GM08714 (cell line): ENCODE results near the gene ZIM2.
"Not testable (repeated sequence)": the region's sequence is repeated elsewhere in the genome, so short reads cannot be mapped to it uniquely, and the experiment has no call there.

Source experiments
- H3K4me3 ChIP-seq: fragments of 200-500 bp; sonication (Bioruptor generic); 2 replicates; pipeline ENCODE4 v1.5.1; 2014; ENCODE audit warnings: mild to moderate bottlenecking, low read length, inconsistent platforms
- ZNF274 ChIP-seq: IDR thresholded peaks from 2 replicates; pipeline ENCODE4 v1.6.1; 2012; ENCODE audit warnings: mild to moderate bottlenecking, low read depth, low read length

Gene ZIM2

GRCh38 chr19:56840451-56841192 lies at the start of gene ZIM2, which contains the start of gene PEG3:
Gene ZIM2 (minus strand): TSS chr19:56840726. CDS start chr19:56824277, 16,449 bp downstream.
Gene PEG3 (minus strand): TSS chr19:56840726. CDS start chr19:56824655, 16,071 bp downstream.
- TF ChIP-seq ZNF274, result no peak
- H3K4me3 ChIP-seq, result peak within 1 kb of the TSS; percentile 24; the same call in 1 of the 2 replicates

- no peak overlapping the region for H3K4me3 ChIP-seq
- TF ChIP-seq ZNF274, result no peak
Observed at GRCh38 chr19:56885173-56885985, 44.9 kb upstream of the ZIM2 start.

DNA sequence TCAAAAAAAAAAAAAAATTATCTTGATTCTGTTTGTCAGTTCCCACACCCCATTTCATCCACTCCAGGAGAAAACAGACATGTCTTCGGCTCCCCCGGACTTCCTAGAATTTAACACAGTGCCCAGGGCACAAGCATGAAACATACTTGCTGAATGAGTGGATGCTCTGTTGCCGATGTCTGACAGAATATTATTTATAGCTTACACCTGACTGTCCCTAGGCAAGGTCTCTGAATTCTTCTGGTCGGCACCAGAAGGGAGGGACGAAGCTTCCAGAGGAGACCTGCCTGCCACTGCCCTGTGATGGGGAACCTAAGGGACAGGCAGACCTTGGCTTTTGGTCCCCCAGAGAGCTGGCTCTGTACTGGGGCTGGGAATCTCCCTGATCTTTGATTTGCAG lies 43.9 kb upstream of the ZIM2 start:
- H3K4me3 ChIP-seq, result no peak overlapping the region
- TF ChIP-seq ZNF274, result no peak

DNA sequence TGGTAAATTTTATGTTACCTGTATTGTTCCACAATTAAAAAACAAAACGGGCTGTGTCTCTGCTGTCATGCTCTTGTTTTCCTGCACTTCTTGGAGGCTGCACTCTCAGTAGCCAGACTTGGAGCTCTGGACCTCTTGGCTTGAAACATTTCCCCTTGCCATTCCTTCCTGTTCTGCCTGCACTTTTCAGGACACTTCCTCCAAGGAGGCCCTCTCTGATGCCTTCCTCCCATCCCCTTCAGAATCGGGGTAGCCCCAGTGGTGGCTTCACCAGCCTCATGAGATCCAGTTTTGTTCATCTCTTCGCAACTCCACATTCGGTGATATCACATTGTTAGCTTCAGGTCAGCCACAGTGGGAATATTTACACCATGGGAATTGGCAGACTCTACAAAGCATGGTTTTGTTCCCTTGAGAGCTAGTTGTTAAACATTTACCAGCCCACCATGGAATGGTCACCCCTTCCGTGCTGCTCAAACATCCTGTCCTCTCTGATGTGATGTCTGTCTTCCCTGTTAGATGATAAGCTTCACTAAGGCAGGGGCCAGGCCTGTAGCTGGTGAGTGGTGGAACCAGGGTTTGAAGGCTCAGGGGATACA lies 40.2 kb upstream of the ZIM2 start:
- H3K4me3 ChIP-seq, result no peak overlapping the region
- no peak for TF ChIP-seq ZNF274

- TF ChIP-seq ZNF274, result no peak
- no peak overlapping the region for H3K4me3 ChIP-seq
Observed at GRCh38 chr19:56877069-56877715, 36.7 kb upstream of the ZIM2 start.

GRCh38 chr19:56875717-56876116 lies 35.2 kb upstream of the ZIM2 start:
- no peak overlapping the region for H3K4me3 ChIP-seq
- TF ChIP-seq ZNF274, result no peak

- H3K4me3 ChIP-seq, result no peak overlapping the region
- TF ChIP-seq ZNF274, result no peak
Observed at GRCh38 chr19:56874530-56874929, 34.0 kb upstream of the ZIM2 start.

DNA sequence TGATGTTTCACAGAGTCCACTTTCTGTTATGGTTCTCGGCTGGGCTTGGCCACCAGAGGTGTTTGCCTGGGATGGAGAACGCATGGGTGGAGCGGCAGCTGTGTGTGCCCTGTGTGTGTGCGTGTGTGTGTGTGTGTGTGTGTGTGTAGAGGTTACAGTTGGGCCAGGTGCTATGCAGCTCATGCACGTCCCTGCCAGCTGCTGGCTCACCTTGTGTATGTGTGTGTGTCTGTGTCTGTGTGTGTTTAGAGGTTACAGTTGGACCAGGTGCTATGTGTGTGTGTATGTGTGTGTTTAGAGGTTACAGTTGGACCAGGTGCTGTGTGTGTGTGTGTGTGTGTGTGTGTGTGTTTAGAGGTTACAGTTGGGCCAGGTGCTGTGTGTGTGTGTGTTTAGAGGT lies 33.0 kb upstream of the ZIM2 start:
- no peak for TF ChIP-seq ZNF274
- H3K4me3 ChIP-seq, result no peak overlapping the region

GRCh38 chr19:56869886-56870285 lies 29.4 kb upstream of the ZIM2 start:
- no peak for TF ChIP-seq ZNF274
- H3K4me3 ChIP-seq, result no peak overlapping the region

DNA sequence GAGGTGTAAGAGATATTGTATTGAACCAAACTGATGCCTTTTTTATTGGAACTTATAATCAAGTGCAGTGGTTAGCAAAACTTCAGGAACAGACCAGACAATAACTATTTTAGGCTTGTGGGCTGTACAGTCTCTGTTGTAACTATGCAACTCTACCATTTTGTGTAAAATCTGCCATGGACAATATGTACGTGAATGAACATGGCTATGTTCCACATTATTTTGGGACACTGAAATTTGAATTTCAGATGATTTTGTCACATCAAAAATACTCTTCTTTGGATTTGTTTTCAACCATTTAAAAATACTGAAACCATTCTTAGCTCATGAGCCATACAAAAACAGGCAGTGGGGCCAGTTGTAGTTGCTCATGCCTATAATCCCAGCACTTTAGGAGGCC lies 27.9 kb upstream of the ZIM2 start:
- H3K4me3 ChIP-seq, result no peak overlapping the region
- no peak for TF ChIP-seq ZNF274

DNA sequence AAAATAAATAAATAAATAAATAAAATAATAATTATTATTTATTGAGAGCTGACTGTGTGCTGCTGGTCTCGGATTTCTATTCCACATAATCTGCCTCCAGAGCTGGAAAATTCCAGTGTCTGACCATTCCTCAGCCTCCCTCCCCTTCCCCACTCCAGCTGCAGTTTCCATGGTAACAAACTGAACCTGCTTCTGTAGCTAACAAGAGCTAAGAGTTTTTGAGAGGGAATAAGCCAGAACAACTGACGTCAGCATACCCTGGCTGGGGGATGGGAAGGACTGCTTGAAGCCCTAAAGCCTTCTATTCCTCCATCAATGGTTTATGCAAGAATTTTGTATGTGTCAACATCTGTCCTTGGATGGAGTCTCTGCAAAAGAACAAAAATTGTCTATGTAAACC lies 26.0 kb upstream of the ZIM2 start:
- TF ChIP-seq ZNF274, result no peak
- no peak overlapping the region for H3K4me3 ChIP-seq

- no peak overlapping the region for H3K4me3 ChIP-seq
- TF ChIP-seq ZNF274, result no peak
Observed at GRCh38 chr19:56864443-56865125, 24.1 kb upstream of the ZIM2 start.

DNA sequence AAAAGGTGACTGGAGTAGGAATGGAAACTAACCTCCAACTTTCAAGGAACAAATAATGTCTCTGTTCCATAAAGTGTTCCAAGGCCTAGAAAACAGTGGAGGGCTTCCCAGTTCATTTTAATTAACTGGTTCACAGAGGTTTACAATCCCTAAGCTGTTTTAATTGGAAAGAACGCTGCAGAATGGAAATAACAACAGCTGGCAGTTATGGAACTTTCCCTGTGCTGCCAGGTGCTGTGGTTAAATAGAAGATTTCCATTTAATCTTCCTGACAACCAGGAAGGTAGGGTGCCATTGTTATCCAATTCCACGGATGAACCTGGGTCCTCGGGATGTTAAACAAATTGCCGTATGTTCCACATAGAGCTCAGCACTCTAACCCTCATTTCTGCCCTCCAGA lies 22.2 kb upstream of the ZIM2 start:
- TF ChIP-seq ZNF274, result no peak
- no peak overlapping the region for H3K4me3 ChIP-seq

DNA sequence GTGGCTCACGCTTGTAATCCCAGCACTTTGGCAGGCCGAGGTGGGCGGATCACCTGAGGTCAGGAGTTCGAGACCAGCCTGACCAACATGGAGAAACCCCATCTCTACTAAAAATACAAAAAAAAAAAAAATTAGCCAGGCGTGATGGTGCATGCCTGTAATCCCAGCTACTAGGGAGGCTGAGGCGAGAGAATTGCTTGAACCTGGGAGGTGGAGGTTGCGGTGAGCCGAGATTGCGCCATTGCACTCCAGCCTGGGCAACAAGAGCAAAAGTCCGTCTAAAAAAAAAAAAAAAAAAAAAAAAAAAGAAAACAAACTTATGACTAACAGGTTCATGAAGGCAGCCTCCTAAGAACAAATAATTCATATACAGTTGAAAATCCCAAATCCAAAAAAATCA lies 19.9 kb upstream of the ZIM2 start:
- H3K4me3 ChIP-seq, result not testable (repeated sequence)
